SK-N-SH (cell line): ENCODE data around the gene ZNF467. TPM values are rescaled to one million over a fixed set of nuclear protein-coding genes. Genes with fewer than 3 reads are reported as not detected.

ENCODE experiments used
- CTCF ChIA-PET: fragments of 300-600, 350-600 bp; formaldehyde crosslinking; extraction: SDS; loops from one replicate; lab custom pipeline; 2021; lab: Yijun Ruan, JAX
- POLR2A ChIA-PET: fragments of 350-600 bp; sonication (Branson Sonifier 250); formaldehyde crosslinking; extraction: SDS; loops from one replicate; lab custom pipeline; 2020; ENCODE audit warnings: antibody characterized with exemption, inconsistent platforms; lab: Yijun Ruan, JAX
- DNase-seq: peaks from one replicate; pipeline ENCODE4 v3.0.0; 2012
- H2AFZ ChIP-seq: fragments of 200-600 bp; sonication (generic); 2 replicates; pipeline ENCODE4 v1.8.1; 2016; ENCODE audit warnings: antibody characterized with exemption, mild to moderate bottlenecking, low read depth
- H3F3A ChIP-seq: fragments of 200-600 bp; sonication (generic); replicated peaks from 2 replicates; pipeline ENCODE3; 2016; ENCODE audit warnings: antibody characterized with exemption, mild to moderate bottlenecking; ENCODE audit not compliant: insufficient read depth
- H3K27ac ChIP-seq, 2 experiments: fragments of 200-500 bp in 1 of 2; fragments of 200-600 bp in 1 of 2; sonication (Bioruptor generic) in 1 of 2; sonication (generic), shearing (Covaris generic) in 1 of 2; 2 replicates each; pipeline versions ENCODE4 v1.5.1 to v1.6.1; 2014 to 2016; ENCODE audit warnings: low read depth in 2 of 2, inconsistent platforms in 1 of 2, low read length in 1 of 2, mild to moderate bottlenecking in 1 of 2, mixed read lengths in 1 of 2
- H3K27me3 ChIP-seq: fragments of 200-600 bp; sonication (generic), shearing (Covaris generic); 2 replicates; pipeline ENCODE4 v1.6.1; 2016; ENCODE audit warnings: mixed run types; ENCODE audit not compliant: insufficient read depth
- H3K36me3 ChIP-seq, 2 experiments: fragments of 200-500 bp in 1 of 2; fragments of 200-600 bp in 1 of 2; sonication (Bioruptor generic) in 1 of 2; sonication (generic) in 1 of 2; replicated peaks in 1 of 2; 2 replicates each; pipeline versions ENCODE3 to v1.5.1; 2014 to 2016; ENCODE audit warnings: low read length in 1 of 2, mild to moderate bottlenecking in 1 of 2; ENCODE audit not compliant: insufficient read depth in 2 of 2, control insufficient read depth in 1 of 2
- H3K4me1 ChIP-seq, 2 experiments: fragments of 200-500 bp in 1 of 2; fragments of 200-600 bp in 1 of 2; sonication (Bioruptor generic) in 1 of 2; sonication (generic), shearing (Covaris generic) in 1 of 2; 2 replicates each; pipeline versions ENCODE4 v1.5.1 to v1.6.1; 2014 to 2016; ENCODE audit warnings: low read depth in 1 of 2, low read length in 1 of 2, mixed run types in 1 of 2; ENCODE audit not compliant: insufficient read depth in 2 of 2, control insufficient read depth in 1 of 2
- H3K4me2 ChIP-seq: fragments of 200-600 bp; sonication (generic), shearing (Covaris generic); 2 replicates; pipeline ENCODE4 v1.6.1; 2017; ENCODE audit warnings: mixed run types
- H3K4me3 ChIP-seq, 2 experiments: fragments of 200-500 bp in 1 of 2; fragments of 200-600 bp in 1 of 2; sonication (Bioruptor generic) in 1 of 2; sonication (generic), shearing (Covaris generic) in 1 of 2; 2 replicates each; pipeline versions ENCODE4 v1.5.1 to v1.8.1; 2014 to 2016; ENCODE audit warnings: low read depth in 2 of 2, inconsistent platforms in 1 of 2, low read length in 1 of 2, mild to moderate bottlenecking in 1 of 2, mixed read lengths in 1 of 2, moderate library complexity in 1 of 2
- H3K79me2 ChIP-seq: fragments of 200-600 bp; sonication (generic); 2 replicates; pipeline ENCODE4 v1.8.1; 2017; ENCODE audit warnings: mild to moderate bottlenecking; ENCODE audit not compliant: insufficient read depth
- H3K9ac ChIP-seq: fragments of 200-600 bp; sonication (generic); 2 replicates; pipeline ENCODE4 v1.6.1; 2017; ENCODE audit warnings: mixed run types
- H3K9me2 ChIP-seq: fragments of 200-600 bp; sonication (generic); 2 replicates; pipeline ENCODE4 v1.6.1; 2017; ENCODE audit warnings: mixed run types
- H3K9me3 ChIP-seq: fragments of 200-600 bp; sonication (generic); 2 replicates; pipeline ENCODE4 v1.6.1; 2017; ENCODE audit warnings: mixed run types, mild to moderate bottlenecking, moderate library complexity
- H4K20me1 ChIP-seq: fragments of 200-600 bp; sonication (generic); 2 replicates; pipeline ENCODE4 v1.6.1; 2017; ENCODE audit warnings: mild to moderate bottlenecking, mixed run types; ENCODE audit not compliant: insufficient read depth
- EZH2phosphoT487 ChIP-seq: fragments of 200-600 bp; sonication (generic); IDR thresholded peaks from 2 replicates; pipeline ENCODE4 v1.6.1; 2017; ENCODE audit warnings: low read depth, mixed run types, mild to moderate bottlenecking, antibody characterized with exemption, moderate library complexity, borderline replicate concordance
- FOSL2 ChIP-seq: IDR thresholded peaks from 2 replicates; pipeline ENCODE4 v1.4.0; 2012; ENCODE audit warnings: low read depth, mild to moderate bottlenecking, moderate library complexity, borderline replicate concordance
- FOXJ3 ChIP-seq: sonication (generic); formaldehyde crosslinking; IDR thresholded peaks from 2 replicates; pipeline ENCODE4 v1.5.1; 2020; ENCODE audit warnings: mild to moderate bottlenecking, missing genetic modification reagents
- FOXM1 ChIP-seq: IDR thresholded peaks from 2 replicates; pipeline ENCODE4 v1.4.0; 2012; ENCODE audit warnings: low read depth, mild to moderate bottlenecking
- GATA2 ChIP-seq: sonication (generic); formaldehyde crosslinking; IDR thresholded peaks from 2 replicates; pipeline ENCODE4 v1.5.0; 2020; ENCODE audit warnings: mild to moderate bottlenecking, missing genetic modification reagents
- MAX ChIP-seq: IDR thresholded peaks from 2 replicates; pipeline ENCODE4 v1.4.0; 2012; ENCODE audit warnings: low read depth
- MXI1 ChIP-seq: IDR thresholded peaks from 2 replicates; pipeline ENCODE4 v1.6.1; 2012; ENCODE audit warnings: mild to moderate bottlenecking, low read depth, low read length, improper control_type of control experiment
- PBX3 ChIP-seq: IDR thresholded peaks from 2 replicates; pipeline ENCODE4; 2012
- POLR2AphosphoS5 ChIP-seq: IDR thresholded peaks from 2 replicates; pipeline ENCODE4 v1.6.1; 2012; ENCODE audit warnings: low read depth, low read length
- RAD21 ChIP-seq: IDR thresholded peaks from 2 replicates; pipeline ENCODE4 v1.6.1; 2012; ENCODE audit warnings: mild to moderate bottlenecking, low read length
- RCOR1 ChIP-seq: fragments of 150-350 bp; IDR thresholded peaks from 2 replicates; pipeline ENCODE4 v1.6.1; 2017; ENCODE audit warnings: antibody characterized with exemption, low read length
- RXRA ChIP-seq: IDR thresholded peaks from 2 replicates; pipeline ENCODE4 v1.4.0; 2012; ENCODE audit warnings: low read depth, mild to moderate bottlenecking, borderline replicate concordance
- SIN3A ChIP-seq: IDR thresholded peaks from 2 replicates; pipeline ENCODE4 v1.6.1; 2012; ENCODE audit warnings: low read depth, mild to moderate bottlenecking, low read length, moderate library complexity, borderline replicate concordance
- TAF1 ChIP-seq: IDR thresholded peaks from 2 replicates; pipeline ENCODE4 v1.6.1; 2012; ENCODE audit warnings: low read depth, mild to moderate bottlenecking, low read length, moderate library complexity, borderline replicate concordance
- TEAD4 ChIP-seq: IDR thresholded peaks from 2 replicates; pipeline ENCODE4 v1.4.0; 2012; ENCODE audit warnings: mild to moderate bottlenecking, borderline replicate concordance; ENCODE audit not compliant: insufficient read depth
- WGBS: methylation state at CpG from one replicate; pipeline ENCODE4 v1.1.6; 2017; ENCODE audit warnings: low lambda C conversion rate; 5-methylcytosine and 5-hydroxymethylcytosine counted together
- polyA plus RNA-seq, 3 experiments: library from polyadenylated mRNA; depleted of rRNA; stranded (reverse); fragments of >200 nt; gene quantifications; 2 replicates each; pipeline ENCODE4 v1.2.3, GENCODE V29; 2012

ZNF467 gene
- polyA plus RNA-seq, 1 of the 3 experiments (the other 2 are of a cell fraction): 4.1 TPM

- TF ChIP-seq RCOR1 (no peak), TAF1 (no peak)
- TF ChIP-seq, all 33 proteins: peak for 3
Measured at GRCh38 chr7:149799397-149800168, 26.2 kb upstream of the ZNF467 start (continued).

GRCh38 chr7:149797771-149798170 lies 24.4 kb upstream of the ZNF467 start:
- TF ChIP-seq FOSL2 (no peak), EZH2phosphoT487 (no peak), MAX (no peak)
- H4K20me1 ChIP-seq: no peaks in the 10 kb centered on the region
- WGBS: 62% methylated on average over 6 of the region's 7 CpGs
- H3K27ac ChIP-seq: no peak overlapping the region
- CTCF ChIA-PET: interaction anchor here (0.9 to 16.9 kb wide), 5 partner anchors 11 to 86 kb away, joined by 3 to 189 read pairs (median 3); no protein-coding TSS in a partner anchor
- H3K9me3 ChIP-seq: no peaks in the 10 kb centered on the region
- H3K27me3 ChIP-seq: peaks cover 8% of the 10 kb centered on the region; the same call in 1 of the 2 replicates
- H3K79me2 ChIP-seq: no peaks in the 10 kb centered on the region
- POLR2A ChIA-PET: no interaction called here
- no peak for DNase-seq
- no peak overlapping the region for H3K4me3 ChIP-seq
- no peaks in the 10 kb centered on the region for H3K36me3 ChIP-seq
- H3K9ac ChIP-seq: no peak overlapping the region
- no peaks in the 10 kb centered on the region for H3F3A ChIP-seq
- no peak overlapping the region for H3K4me2 ChIP-seq
- H3K9me2 ChIP-seq: no peaks in the 10 kb centered on the region
- H2AFZ ChIP-seq: no peak overlapping the region
- H3K4me1 ChIP-seq: peaks cover 0 to 4% of the 10 kb centered on the region in 2 experiments; a peak in 1 of 4 replicates

- H3K9me3 ChIP-seq: no peaks in the 10 kb centered on the region
- H3K79me2 ChIP-seq: no peaks in the 10 kb centered on the region
- no peak overlapping the region for H3K4me2 ChIP-seq
- no peak for TF ChIP-seq SIN3A
- no peak for TF ChIP-seq RXRA
- TF ChIP-seq FOXM1: no peak
- no peak for TF ChIP-seq RAD21
- no peak for TF ChIP-seq PBX3
- TF ChIP-seq MXI1: no peak
- TF ChIP-seq FOXJ3 (CRISPR knock-in tag): no peak
- no peak for TF ChIP-seq TEAD4
- TF ChIP-seq POLR2AphosphoS5: no peak
- TF ChIP-seq GATA2: no peak
- H2AFZ ChIP-seq: no peak overlapping the region
- peaks cover 0 to 4% of the 10 kb centered on the region in 2 experiments; a peak in 1 of 4 replicates for H3K4me1 ChIP-seq
- peaks cover 15% of the 10 kb centered on the region; the same call in 1 of the 2 replicates for H3K27me3 ChIP-seq
- no peak overlapping the region for H3K4me3 ChIP-seq
- H4K20me1 ChIP-seq: no peaks in the 10 kb centered on the region
- no peak overlapping the region for H3K9ac ChIP-seq
- ChIA-PET POLR2A (interaction anchor here (0.6 kb wide), 1 partner anchor 681 kb away, joined by 7 read pairs; no protein-coding TSS in a partner anchor), CTCF (interaction anchor here (0.8 to 16.9 kb wide), 4 partner anchors 11 to 54 kb away, joined by 3 to 189 read pairs (median 6); no protein-coding TSS in a partner anchor)
- H3K27ac ChIP-seq: no peak overlapping the region
- H3F3A ChIP-seq: no peaks in the 10 kb centered on the region
- H3K36me3 ChIP-seq: no peaks in the 10 kb centered on the region
- DNase-seq: no peak
- 71% methylated on average over 18 of the region's 19 CpGs for WGBS
- no peaks in the 10 kb centered on the region for H3K9me2 ChIP-seq
Measured at GRCh38 chr7:149796287-149796860, 23.0 kb upstream of the ZNF467 start.
